Pons (tissue), 1 donor: ENCODE measurements around the gene EIPR1.

Source experiments
- DNase-seq: peaks from one replicate; pipeline ENCODE4 v3.0.0-alpha.2; 2016; ENCODE audit warnings: low spot score

The EIPR1 gene

GRCh38 chr2:3267869-3268704, 109.5 kb downstream of the EIPR1 start:
- DNase-seq = no peak

- DNase-seq = no peak
These were observed 110.4 kb downstream of the EIPR1 start for GRCh38 chr2:3266925-3267867.

GRCh38 chr2:3265981-3266924, 111.4 kb downstream of the EIPR1 start:
- peak; percentile 42 for DNase-seq

DNA sequence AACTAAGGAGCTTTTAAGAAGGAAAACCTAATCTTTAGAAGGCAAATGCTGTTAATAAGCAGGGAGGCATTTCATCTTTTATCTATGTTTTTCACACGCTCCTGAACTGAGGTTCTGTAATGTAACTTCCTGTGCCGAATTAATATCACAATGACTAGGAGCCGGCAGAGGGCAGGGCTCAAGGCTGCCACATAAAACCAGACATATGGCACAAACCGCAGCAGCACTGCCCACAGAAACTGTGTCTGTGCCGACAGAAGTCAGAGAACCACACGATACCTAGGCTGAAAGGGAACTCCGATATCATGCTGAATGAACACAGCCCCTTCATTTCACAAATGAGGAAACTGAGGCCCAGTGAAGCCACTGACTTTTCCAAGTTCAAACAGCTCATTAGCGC, 112.1 kb downstream of the EIPR1 start:
- DNase-seq = no peak

DNA sequence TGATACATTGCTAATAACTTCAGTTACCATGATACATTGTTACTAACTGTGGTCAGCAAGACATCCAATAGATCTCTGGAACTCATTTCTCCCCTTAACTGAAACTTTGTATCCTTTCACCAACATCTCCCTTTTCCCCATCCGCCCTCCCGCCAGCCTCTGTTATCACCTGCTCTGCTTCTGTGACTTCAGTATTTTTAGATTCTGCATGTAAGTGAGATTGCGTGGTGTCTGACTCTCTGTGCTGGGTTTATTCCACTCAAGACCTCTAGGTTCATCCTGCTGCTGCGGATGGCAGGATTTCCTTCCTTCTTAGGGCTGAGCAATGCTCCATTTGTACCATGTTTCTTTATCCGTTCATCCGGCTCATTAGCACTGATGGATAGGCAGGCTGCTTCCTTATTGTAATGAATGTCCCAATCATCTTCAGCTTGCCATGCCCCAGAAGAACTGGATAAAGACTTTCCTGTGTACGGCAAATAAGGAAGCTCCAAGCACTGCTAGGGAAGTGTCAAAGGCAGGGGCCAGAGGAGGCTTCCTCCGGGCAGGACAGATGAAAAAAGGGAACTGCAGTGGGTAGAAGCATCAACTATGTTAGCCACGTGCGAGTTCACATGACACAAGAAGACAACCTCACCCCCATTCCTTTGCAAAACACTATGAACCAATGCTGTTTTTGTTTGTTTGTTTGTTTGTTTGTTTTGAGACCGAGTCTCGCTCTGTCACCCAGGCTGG, 113.4 kb downstream of the EIPR1 start:
- DNase-seq = no peak

DNA sequence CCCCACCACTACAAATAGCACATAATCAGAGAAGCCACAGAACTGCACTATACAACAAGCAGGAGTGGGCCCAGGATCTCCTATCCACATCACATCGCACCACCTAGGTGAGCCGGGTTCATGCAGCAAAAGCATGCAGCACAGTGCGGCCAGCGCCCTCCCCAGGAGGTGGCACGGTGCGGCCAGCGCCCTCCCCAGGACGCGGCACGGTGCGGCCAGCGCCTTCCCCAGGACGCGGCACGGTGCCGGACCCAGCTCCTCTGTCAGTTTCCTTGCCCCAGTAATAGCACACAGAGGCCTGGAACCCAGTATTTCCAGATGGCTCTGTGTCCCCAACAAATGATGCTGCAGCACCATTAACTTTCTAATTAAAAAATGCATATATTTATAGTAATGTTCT, 114.1 kb downstream of the EIPR1 start:
- no peak for DNase-seq

- DNase-seq = no peak
These were observed 114.9 kb downstream of the EIPR1 start for GRCh38 chr2:3262437-3263388.

DNA sequence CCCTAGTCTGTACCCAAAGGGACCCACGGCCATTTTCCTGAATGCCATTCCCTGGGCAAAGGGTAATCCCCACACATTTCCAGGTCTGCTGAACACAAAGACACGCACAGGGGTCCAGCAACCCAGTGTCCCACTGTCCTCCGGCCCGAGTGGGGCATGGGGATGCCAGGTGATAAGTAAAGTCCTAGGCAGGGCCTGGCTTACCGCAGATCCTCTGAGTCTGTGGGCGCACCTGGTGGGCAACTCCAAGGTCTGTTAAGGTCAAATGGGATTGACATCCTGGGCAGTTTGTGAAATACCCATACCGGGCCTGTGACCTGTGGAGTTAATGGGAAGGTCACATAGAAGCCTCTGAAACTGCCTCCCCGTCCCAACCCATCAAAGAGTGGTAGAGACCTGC, 116.1 kb downstream of the EIPR1 start:
- DNase-seq = no peak

- DNase-seq = no peak
These were observed 116.7 kb downstream of the EIPR1 start for GRCh38 chr2:3260959-3261358.

DNA sequence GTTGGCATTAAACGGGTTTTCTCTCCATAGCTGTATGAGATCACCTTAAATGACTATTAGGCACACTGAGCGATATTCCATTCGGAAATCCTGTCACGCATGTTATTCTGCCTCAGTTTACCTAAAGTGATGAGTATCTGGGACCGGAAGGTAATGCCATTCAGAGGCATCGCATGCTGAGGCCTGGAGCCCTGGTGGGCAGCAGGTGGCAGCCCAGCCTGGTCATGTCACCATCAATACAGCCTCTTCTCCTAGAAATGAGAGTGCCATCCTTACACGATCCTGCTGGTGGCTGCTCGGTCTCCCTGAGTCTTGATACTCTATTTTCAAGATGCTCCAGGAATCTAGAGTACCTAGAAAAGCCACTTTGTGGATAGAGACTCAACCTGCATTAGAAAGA, 119.8 kb downstream of the EIPR1 start:
- DNase-seq = no peak

- no peak for DNase-seq
These were observed 120.5 kb downstream of the EIPR1 start for GRCh38 chr2:3257166-3257565.

DNA sequence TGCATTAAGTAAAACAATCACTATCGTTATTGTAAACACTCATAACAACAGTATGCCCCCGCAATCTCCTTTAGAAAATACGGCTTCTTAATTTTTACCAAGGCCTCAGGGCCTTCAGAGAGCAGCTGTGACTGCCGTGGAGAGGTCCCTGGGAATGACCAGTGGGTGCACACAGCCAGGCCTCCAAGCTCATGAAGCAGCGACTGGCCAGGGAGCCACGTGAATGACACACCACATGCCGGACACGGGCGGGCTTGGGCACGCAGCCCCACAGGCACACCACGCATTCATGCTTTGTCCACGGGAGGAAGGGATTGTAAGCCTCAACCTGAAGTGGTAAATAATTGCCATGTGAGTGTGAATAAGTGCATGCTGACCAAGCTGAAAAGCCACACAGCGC, 121.0 kb downstream of the EIPR1 start:
- DNase-seq = no peak

- DNase-seq = no peak
These were observed 121.5 kb downstream of the EIPR1 start for GRCh38 chr2:3256157-3256556.

DNA sequence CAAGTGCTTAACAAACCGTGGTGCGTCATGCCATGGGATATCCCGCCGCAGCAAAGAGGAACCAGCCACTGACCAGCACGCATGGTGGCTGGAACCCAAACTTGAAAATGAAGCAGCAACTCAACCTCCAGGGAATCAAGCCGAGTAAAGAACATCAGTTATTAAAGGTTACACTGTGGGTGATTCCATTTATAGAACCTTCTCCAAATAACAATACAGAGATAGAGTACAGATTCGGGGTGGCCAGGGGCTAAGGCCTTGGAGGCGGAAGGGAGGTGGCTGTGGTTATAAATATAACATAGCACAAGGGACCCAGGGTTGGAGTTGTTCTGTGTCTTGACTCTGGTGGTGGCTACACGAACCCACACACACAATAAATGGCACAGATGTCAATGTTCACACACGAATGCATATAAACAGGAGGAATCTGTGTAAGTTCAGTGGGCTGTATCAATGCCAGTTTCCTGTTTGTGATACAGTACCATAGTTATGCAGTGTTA, 123.1 kb downstream of the EIPR1 start:
- no peak for DNase-seq

DNA sequence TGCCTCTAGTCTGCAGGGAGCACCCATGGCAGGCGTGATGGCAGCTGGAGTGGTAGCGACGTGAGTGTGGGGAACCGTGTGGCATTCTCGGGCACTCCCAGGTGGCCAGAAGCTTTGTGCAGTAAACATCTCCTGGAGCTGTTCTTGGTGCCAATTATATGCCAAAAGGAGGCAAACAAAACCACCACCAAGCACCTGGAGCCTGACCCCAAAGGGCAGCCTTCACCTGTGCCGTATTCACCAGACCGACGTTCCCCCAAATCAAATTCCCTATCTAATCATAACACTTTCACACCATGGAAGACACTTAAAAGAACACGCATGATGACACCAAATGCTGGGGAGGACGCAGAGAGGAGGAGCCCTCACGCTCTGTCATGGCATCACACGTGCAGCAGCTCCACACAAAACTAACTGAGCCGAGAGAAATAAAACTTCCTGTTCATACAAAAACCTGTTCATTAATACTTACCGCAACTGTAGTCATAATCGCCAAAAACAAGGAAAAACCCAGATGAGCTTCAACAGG, 123.6 kb downstream of the EIPR1 start:
- no peak for DNase-seq

- DNase-seq = no peak
These were observed 125.7 kb downstream of the EIPR1 start for GRCh38 chr2:3251946-3252345.

DNA sequence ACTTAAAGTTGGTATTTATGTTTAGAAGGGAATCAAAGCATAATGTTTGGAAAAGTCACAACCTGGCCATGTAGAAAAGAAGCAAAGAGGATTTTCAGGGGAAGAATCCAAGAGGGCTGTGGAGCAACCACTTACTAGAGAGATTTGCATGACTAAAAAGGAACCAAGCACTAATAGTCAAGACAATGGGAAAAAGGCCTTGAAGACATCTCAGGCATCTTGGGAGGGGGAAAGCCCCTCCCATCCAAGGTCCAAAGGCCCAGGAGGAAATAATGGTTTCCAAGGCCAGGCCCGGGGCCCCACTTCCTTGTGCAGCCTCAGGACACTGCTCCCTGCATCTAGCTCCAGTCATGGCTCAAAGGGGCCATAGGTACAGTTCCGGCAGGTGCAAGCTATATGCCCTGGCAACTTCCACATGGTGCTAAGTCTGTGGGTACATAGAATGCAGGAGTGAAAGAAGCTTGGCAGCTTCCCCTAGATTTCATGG, 128.1 kb downstream of the EIPR1 start:
- no peak for DNase-seq

DNA sequence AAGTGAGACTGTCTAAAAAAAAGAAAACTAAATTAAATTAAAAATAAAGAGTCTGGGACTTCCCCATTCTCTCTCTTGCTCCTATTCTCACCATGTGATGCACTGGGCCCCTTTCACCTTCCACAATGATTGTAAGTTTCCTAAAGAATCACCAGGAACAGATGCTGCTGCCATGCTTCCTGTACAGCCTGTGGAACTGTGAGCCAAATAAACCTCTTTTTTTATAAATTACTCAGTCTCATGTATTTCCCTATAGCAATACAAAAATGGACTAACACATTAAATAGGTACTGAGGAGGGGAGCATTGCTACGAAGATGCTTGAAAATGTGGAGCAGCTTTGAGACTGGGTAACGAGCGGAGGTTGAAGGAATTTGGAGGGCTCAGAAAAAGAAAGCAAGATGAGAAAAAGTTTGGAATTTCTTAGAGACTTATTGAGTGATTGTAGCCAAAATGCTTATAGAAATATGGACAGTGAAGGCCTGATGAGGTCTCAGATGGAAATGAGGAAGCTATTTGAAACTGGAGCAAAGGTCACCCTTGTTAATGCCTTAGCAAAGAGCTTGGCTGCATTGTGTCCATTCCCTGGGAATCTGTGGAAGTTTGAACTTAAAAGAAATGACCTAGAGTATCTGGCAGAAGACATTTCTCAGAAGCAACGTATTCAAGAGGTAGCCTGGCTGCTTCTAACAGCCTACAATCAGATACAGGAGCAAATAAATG, 128.7 kb downstream of the EIPR1 start:
- no peak for DNase-seq
